ENCODE results near the gene KCNK17. TPM values are rescaled to one million over a fixed set of nuclear protein-coding genes. Genes with fewer than 3 reads are reported as not detected.

Gene KCNK17
- total and polyA plus RNA-seq, 2 of the 8 experiments (the other 6 are each of a cell fraction or from before 2014, with no cell fraction given) = 2.9 to 3.4 TPM

DNA sequence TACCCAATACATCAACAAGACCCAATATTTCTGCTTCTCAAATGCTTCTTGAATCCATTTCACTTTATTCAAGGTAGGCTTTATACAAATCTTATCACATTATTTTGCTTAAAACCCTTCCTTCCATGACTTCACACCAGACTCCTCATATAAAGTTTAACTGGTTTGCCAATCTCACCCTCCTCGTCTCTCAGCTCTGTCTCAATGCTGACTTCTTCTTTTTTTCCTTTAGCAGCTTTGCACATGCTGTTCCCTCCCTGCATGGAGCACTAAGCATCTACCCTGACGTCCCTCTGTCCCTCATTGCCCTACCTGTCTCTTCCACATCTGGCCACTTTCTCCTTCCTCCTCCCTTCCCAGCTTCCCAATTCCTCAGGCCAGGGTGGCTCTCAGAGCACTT is 31.4 kb downstream of the KCNK17 start:
- no peak overlapping the region for H3K56ac ChIP-seq (replicated peaks; ENCODE audit: insufficient read length, low read depth, low read length)
- 0 out of 7 replicates have a peak, but pooled peaks cover 0 to 2% (median 0%) of the 10 kb centered on the region in 4 experiments for H3K27me3 ChIP-seq (replicated peaks in 1 of 4; ENCODE audit: control insufficient read depth in 3 of 4, extremely low read depth in 1 of 4, insufficient read depth in 3 of 4, low read length in 3 of 4)
- ChIA-PET POLR2A (ENCODE audit: partially characterized antibody) (no interaction called here), CTCF (ENCODE audit: partially characterized antibody) (interaction anchor here (0.7 to 47.4 kb wide), 5 partner anchors 14 to 543 kb away, joined by 3 to 1738 read pairs (median 13); partner anchors contain the start of gene KCNK5)
- peaks cover 0 to 4% (median 1%) of the 10 kb centered on the region in 4 experiments; a peak in 2 of 7 replicates for H3K4me1 ChIP-seq (replicated peaks in 1 of 4; ENCODE audit: control insufficient read depth in 3 of 4, insufficient read depth in 4 of 4, low read length in 3 of 4)
- H2AFZ ChIP-seq (ENCODE audit: low read length) = no peak overlapping the region
- no peak overlapping the region for H3K9ac ChIP-seq (replicated peaks in 1 of 4; ENCODE audit: extremely low read depth in 1 of 4, low read depth in 3 of 4, low read length in 3 of 4)
- H3K23me2 ChIP-seq (ENCODE audit: low read depth, low read length) = no peaks in the 10 kb centered on the region; the same call in 1 of the 2 replicates
- no peak overlapping the region for H2BK120ac ChIP-seq (replicated peaks; ENCODE audit: low read depth, low read length)
- no peak overlapping the region for H3K4me3 ChIP-seq (ENCODE audit: extremely low read depth in 1 of 4, insufficient read depth in 2 of 4, low read depth in 3 of 4, low read length in 4 of 4)
- H3K23ac ChIP-seq (ENCODE audit: insufficient read length) = no peak overlapping the region
- no peaks in the 10 kb centered on the region for H3K79me2 ChIP-seq (ENCODE audit: control insufficient read depth in 1 of 2, insufficient read depth in 2 of 2, low read length in 2 of 2)
- no peaks in the 10 kb centered on the region for H3K36me3 ChIP-seq (ENCODE audit: control insufficient read depth in 2 of 4, insufficient read depth in 4 of 4, low read length in 3 of 4)
- H3K18ac ChIP-seq (ENCODE audit: extremely low read depth, low read length) = no peak overlapping the region
- H3K4ac ChIP-seq (replicated peaks; ENCODE audit: insufficient read length, low read depth, low read length) = peak overlapping the region; percentile 1
- H2BK12ac ChIP-seq (ENCODE audit: low read depth, low read length) = no peak overlapping the region
- H4K20me1 ChIP-seq (replicated peaks in 1 of 2; ENCODE audit: control insufficient read depth in 1 of 2, insufficient read depth in 2 of 2, low read length in 2 of 2) = no peaks in the 10 kb centered on the region
- H3K79me1 ChIP-seq (ENCODE audit: low read depth, low read length) = no peaks in the 10 kb centered on the region
- WGBS, 2 experiments (ENCODE audit: extremely low coverage in 1 of 2, insufficient coverage in 1 of 2, insufficient read length in 1 of 2, insufficient replicate concordance in 2 of 2, low coverage in 1 of 2, low lambda C conversion rate in 2 of 2, missing lambda C conversion rate in 1 of 2) = 69% methylated on average over 2 of the region's 2 CpGs; no CpG with 5 or more reads in 1 of the 2 experiments
- H2BK5ac ChIP-seq (ENCODE audit: low read depth, low read length) = no peak overlapping the region; the same call in 1 of the 2 replicates
- no peak overlapping the region for H3K27ac ChIP-seq (ENCODE audit: low read depth, low read length)
- H2BK20ac ChIP-seq (ENCODE audit: low read length) = peak overlapping the region; percentile 75; the same call in 1 of the 2 replicates
- no peak for TF ChIP-seq RNF2 (IDR thresholded peaks at IDR 0.05; ENCODE audit: borderline replicate concordance, low read depth, low read length, missing control alignments, poor library complexity, severe bottlenecking)
- TF ChIP-seq EZH2 (IDR thresholded peaks at IDR 0.05; ENCODE audit: low read depth, low read length, severe bottlenecking) = no peak
- TF ChIP-seq SIRT6 (IDR thresholded peaks at IDR 0.05; ENCODE audit: low read length) = no peak
- no peak for TF ChIP-seq TAF1 (IDR thresholded peaks at IDR 0.05; ENCODE audit: low read depth, low read length)
- no peak for TF ChIP-seq TBP (IDR thresholded peaks at IDR 0.05; ENCODE audit: low read depth, low read length)
- no peak for TF ChIP-seq JUND (IDR thresholded peaks at IDR 0.05; ENCODE audit: low read length)
- no peak for TF ChIP-seq SIN3A (conservative IDR thresholded peaks at IDR 0.05 in 1 of 2, IDR thresholded peaks at IDR 0.05 in 1 of 2; ENCODE audit: low read depth in 1 of 2, low read length in 2 of 2)
- no peak for TF ChIP-seq KDM5A (IDR thresholded peaks at IDR 0.05; ENCODE audit: low read length)
- no peak for TF ChIP-seq HDAC2 (IDR thresholded peaks at IDR 0.05; ENCODE audit: borderline replicate concordance in 1 of 2, low read depth in 2 of 2, low read length in 2 of 2)
- TF ChIP-seq BCL11A (IDR thresholded peaks at IDR 0.05; ENCODE audit: low read depth in 2 of 2, low read length in 2 of 2) = no peak
- FAIRE-seq = no peak
- H2BK15ac ChIP-seq (ENCODE audit: low read length) = peak overlapping the region; percentile 89
- peak overlapping the region; percentile 55; the same call in 1 of the 2 replicates for H2AK5ac ChIP-seq (ENCODE audit: low read depth, low read length)
- DNase-seq (ENCODE audit: low read depth in 1 of 2, low spot score in 2 of 2) = no peak
- H3K9me3 ChIP-seq (ENCODE audit: insufficient read depth in 2 of 2, low read depth in 1 of 2, low read length in 1 of 2) = no peaks in the 10 kb centered on the region
- H4K91ac ChIP-seq (replicated peaks; ENCODE audit: insufficient read length, low read length) = no peak overlapping the region
- H4K8ac ChIP-seq (ENCODE audit: extremely low read depth, insufficient read depth, low read length) = no peak overlapping the region
- no peak overlapping the region for H3K14ac ChIP-seq (ENCODE audit: insufficient read length)
- no peak overlapping the region for H4K5ac ChIP-seq (ENCODE audit: insufficient read length, low read depth, low read length)
- no peak overlapping the region for H3K4me2 ChIP-seq (ENCODE audit: insufficient read depth in 1 of 2, low read depth in 2 of 2, low read length in 2 of 2)

Data from H1 (cell line).